Gastrocnemius medialis (tissue), 4 donors: ENCODE data around the gene MPRIP.

Source experiments
- CTCF ChIP-seq, 5 experiments: fragments of 450-650 bp in 3 of 5; fragments of 200-600 bp in 2 of 5; sonication (generic) in 2 of 5; IDR thresholded peaks in 4 of 5; conservative IDR thresholded peaks in 1 of 5; 1 replicate in 4 of 5; 2 replicates in 1 of 5; pipeline ENCODE4 v1.5.1; 2016 to 2019; ENCODE audit warnings: antibody characterized with exemption in 5 of 5, mild to moderate bottlenecking in 3 of 5, moderate library complexity in 3 of 5
- POLR2A ChIP-seq, 2 donors: fragments of 450-650 bp; IDR thresholded peaks; one replicate each; pipeline ENCODE4 v1.6.1; 2017; ENCODE audit warnings: antibody characterized with exemption in 2 of 2, mild to moderate bottlenecking in 2 of 2, moderate library complexity in 2 of 2

- TF ChIP-seq CTCF (IDR thresholded peaks at IDR 0.05 in 4 of 5, conservative IDR thresholded peaks at IDR 0.05 in 1 of 5) (no peak), POLR2A (IDR thresholded peaks at IDR 0.05) (no peak)
Measured at GRCh38 chr17:17088541-17089525, 46.6 kb downstream of the MPRIP start.
